DMS114 treated with DMSO at 0.1 percent for 48 hours (cell line): ENCODE results near the gene FTH1.
"Not testable (repeated sequence)": the region's sequence is repeated elsewhere in the genome, so short reads cannot be mapped to it uniquely, and the experiment has no call there.

Source experiments
- DNase-seq: peaks from one replicate; lab custom pipeline; 2025; ENCODE audit not compliant: unreplicated experiment; lab: John Stamatoyannopoulos, UW

Gene FTH1

DNA sequence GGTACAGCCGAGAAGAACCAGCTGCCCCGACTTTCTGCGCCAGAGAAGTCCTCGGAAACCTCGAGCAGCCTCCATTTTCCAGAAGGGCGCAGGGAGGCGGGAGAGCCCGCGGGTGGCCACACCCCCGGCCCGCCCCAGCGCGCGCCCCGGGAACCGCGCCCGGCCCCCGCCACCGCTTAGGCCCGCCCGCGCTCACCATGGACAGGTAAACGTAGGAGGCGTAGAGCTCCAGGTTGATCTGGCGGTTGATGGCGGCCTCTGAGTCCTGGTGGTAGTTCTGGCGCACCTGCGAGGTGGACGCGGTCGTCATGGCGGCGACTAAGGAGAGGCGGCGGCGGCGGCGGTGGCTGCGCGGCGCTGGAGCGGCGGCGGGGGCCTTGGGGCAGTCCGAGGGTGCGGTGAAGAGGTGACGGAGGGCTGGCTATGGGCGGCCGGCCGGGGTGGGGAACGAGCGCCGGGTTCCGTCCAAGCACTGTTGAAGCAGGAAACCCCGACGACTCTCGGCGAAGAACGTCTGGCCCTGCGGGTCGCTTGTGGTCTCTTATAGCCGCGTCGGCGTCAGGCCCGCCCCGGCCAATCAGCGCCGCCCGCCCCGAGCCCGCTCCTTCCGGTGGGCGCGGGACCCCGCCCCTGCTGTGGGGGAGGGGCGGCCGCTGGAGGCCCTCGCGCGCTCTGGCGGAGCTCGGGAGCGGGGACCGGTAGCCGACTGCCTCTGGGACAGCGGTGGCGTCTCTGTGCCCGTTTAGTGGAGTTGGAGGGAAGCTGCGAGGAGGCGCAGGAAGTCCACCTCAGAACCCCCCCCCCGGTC, at the start of gene FTH1:
Gene FTH1 (minus strand): TSS at position 519 of the 808 bp plus-strand sequence. CDS start 209 bp downstream, at position 310.
- peak; percentile 69 for DNase-seq

DNA sequence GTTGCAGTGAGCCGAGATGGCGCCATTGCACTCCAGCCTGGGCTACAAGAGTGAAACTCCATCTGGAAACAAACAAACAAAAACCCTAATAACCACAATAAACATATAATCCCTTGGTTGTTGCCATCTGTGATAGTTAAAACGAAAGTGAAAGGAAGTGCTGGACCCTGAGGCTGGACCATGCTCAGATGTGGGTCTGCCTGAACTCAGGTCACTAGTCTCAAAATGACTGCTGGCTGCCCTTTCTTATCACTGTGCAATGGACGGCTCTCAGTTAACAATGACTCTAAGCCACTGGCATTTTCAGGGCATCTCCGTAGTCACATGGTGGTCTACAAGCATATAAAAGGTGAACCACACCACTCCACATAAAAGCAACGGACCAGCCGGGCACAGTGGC, 48.2 kb upstream of the FTH1 start:
- DNase-seq: no peak

DNA sequence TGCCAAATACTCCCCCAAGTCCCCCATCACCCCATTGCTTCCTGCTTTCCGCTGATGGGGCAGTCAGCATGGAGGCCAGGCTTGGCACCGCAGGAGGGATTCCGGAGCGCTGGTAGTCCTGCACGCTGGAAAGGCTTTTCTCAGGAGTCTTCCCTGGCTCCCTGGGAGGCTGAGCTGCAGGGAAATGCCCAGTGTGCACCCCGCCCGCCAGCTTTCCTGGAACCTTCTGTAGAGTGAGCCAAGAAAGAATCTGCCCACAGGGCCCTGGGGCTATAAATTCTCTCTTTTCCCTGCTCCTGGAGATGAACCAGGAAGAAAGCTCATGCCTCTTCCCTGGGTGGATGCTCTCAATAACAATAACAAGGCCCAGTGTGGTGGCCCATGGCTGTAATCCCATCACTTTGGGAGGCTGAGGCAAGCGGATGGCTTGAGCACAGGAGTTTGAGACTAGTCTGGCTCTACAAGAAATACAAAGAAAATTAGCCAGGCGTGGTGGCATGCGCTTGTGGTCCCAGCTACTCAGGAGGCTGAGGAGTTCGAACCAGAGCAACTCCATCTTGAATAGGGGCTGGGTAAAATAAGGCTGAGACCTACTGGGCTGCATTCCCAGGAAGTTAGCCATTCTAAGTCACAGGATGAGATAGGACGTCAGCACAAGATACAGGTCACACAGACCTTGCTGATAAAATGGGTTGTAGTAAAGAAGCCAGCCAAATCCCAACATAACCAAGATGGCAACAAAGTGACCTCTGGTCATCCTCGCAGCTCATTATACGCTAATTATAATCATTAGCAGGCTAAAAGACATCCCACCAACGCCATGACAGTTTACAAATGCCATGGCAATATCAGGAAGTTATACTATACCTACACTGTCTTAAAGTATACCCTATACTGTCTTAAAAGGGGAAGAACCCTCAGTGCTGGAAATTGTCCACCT, 46.4 kb upstream of the FTH1 start:
- no peak for DNase-seq

DNA sequence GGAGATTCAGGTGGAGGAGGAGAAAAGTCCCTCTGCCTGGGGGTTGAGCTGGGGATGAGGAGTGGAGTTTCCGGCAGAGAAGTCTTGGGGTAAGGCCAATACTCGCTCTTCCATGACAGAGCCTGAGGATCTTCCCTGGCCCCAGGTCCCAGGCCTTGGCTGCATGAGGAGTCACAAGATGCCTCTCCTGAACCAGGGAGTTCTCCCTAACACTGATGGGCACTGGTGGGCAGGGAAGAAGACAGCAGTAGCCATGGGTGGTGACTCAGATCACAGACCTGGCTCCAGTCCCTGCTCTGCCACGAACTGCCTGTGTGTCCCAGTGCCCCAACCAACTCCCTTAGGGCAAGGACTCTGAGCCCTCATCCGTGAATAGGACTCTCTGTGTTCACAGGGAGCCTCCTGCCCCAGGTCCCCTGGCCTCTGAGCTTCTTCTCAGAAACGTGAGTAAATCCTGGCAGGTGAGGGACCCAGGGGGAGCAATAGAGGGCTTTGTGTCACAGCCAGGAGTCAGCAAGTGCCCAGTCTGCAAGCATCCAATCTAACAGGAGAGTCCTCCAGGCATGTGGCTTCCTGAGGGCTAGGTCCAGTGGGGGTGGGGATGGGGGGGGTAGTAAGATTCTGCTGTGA, 45.5 kb upstream of the FTH1 start:
- DNase-seq: no peak

DNA sequence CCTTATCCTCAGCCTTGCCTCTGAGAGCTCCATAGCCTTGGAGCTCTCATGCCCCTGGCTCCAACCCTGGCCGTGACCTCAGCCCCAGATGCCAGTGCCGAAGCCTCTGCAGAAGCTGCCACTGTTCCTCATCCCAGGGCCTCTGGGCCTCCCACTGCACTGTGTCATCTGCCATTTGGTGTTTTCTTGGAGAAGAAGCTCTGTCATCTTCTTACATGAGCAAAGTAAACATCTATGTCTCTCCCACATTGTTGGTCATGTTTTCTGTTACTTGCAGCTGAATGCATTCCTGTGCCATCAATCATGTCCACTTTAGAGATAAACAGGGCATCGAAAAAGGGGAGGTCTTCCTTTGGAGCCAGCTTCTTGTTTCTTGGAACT, 45.0 kb upstream of the FTH1 start:
- DNase-seq: no peak

DNA sequence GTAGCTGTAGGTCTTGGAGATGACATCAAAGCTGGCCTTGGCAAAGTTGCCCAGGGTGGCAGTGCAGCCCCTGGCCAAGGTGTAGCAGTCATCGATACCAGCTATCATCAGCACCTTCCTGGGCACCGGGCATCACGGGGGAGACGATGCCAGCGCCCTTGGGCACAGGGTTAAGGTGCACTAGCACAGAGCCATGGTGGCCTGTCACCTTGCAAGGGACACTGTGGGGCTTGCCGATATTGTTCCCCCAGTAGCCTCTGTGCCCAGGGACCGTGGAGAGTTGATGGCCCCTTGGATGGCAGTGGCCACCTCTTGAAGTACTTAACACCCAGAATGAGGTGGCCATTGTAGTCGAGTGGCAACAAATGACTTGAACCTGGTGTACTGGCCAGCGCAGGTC, 44.4 kb upstream of the FTH1 start:
- DNase-seq: no peak

DNA sequence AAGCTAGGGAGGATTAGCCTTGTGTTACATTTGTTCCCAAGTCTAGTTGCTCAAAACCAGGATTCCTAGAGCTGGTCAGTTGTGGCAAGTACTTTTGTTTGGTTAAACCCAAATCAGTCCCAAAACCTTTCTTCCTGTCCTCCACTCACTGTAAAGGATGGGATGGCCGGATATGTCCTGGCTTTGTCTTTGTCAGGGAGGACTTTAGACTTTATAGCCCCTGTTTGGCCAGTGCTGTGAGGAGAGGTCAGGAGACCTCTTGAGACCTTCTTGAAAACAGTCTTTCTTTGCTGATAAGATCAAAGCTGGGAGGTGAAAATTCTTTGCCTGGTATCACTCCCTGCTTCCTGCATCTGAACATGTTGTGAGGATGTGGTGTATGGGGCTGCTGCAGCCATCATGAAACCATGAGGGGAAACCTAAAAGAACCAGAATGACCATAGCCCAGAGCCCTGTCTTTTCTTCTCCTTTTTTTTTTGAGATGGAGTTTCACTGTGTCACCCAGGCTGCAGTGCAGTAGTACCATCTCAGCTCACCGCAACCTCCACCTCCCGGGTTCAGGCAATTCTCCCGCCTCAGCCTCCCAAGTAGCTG, 43.6 kb upstream of the FTH1 start:
- no peak for DNase-seq

DNA sequence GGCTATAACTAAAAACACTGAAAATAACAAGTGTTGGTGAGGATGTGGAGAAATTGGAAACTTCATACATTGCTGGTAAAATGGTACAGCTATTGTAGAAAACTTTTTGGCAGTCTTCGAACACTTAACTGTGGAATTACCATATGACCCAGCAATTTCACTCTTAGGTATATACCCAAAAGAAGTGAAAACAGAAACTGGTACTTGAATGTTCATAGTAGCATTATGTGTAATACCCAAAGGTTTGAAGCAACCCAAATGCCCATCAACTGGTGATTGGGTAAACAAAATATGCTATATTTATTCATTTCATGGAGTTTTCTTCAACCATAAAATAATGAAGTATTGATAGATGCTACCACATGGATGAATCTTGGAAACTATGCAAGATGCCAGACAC, 40.8 kb upstream of the FTH1 start:
- no peak for DNase-seq

DNA sequence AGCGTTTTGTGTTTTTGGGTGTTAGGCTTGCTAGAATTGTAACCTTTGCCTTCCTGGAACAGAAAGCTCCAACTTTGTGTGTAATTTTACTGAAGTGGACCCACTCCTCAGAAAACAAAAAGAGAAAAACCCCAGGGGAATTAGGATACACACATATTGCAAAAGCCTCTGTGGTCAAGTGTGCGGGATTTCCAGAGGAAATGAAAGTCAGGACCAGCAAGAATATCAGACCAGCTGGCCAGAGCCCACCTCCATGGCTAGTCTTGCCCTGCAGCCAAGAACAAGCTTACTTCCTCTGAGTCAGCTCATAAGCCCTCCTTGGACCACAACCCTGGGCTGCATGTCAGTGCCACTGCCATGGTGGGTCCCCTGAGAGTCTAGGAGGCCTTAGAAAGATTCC, 37.0 kb upstream of the FTH1 start:
- DNase-seq: no peak

DNA sequence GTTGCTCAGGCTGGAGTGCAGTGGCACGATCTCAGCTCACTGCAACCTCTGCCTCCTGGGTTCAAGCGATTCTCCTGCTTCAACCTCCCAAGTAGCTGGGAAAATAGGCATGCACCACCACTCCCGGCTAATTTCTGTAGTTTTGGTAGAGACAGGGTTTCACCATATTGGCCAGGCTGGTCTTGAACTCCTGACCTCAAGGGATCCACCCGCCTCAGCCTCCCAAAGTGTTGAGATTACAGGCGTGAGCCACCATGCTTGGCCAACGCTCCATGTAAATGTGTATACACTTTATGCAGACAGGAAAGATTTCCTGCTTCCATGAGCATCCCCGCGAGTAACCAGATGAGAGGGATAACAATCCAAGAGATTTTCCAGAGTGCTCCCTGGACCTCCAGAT, 34.8 kb upstream of the FTH1 start:
- DNase-seq: not testable (repeated sequence)

DNA sequence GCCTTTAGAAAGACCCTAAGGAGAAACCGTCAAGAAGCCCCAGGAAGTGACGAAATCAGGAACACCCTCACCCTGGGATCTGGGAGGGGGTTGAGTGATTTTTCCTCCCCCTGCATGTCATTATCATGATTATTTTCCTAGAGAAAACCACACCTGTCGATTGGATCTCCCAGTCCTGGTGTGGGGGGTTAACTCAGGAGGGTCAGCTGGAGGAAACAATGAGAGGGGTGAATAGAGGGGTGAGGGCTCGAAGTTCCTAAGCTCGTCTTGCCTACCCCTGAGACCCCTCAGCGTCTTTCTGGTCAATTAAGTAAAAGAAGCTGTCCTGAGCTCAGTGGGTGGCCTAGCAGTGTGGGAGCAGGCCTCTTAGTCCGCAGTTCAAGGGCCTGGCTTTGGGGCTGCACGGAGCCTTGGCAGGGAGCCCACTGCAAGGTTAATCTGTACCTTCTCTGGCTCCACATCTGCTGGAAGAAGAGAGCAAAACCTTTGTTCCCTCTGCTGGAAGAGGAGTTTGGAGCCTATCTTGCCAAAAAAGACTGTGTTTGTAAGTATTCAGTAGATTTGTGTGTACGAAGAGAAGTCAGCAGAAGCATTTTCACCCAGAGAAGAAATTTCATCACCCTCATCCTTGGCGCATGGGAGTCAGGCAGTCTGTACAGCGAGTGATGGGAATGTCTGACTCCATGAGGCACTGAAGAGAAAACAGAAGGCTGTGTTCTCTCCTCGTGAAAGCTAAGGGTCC, 34.2 kb upstream of the FTH1 start:
- no peak for DNase-seq

DNA sequence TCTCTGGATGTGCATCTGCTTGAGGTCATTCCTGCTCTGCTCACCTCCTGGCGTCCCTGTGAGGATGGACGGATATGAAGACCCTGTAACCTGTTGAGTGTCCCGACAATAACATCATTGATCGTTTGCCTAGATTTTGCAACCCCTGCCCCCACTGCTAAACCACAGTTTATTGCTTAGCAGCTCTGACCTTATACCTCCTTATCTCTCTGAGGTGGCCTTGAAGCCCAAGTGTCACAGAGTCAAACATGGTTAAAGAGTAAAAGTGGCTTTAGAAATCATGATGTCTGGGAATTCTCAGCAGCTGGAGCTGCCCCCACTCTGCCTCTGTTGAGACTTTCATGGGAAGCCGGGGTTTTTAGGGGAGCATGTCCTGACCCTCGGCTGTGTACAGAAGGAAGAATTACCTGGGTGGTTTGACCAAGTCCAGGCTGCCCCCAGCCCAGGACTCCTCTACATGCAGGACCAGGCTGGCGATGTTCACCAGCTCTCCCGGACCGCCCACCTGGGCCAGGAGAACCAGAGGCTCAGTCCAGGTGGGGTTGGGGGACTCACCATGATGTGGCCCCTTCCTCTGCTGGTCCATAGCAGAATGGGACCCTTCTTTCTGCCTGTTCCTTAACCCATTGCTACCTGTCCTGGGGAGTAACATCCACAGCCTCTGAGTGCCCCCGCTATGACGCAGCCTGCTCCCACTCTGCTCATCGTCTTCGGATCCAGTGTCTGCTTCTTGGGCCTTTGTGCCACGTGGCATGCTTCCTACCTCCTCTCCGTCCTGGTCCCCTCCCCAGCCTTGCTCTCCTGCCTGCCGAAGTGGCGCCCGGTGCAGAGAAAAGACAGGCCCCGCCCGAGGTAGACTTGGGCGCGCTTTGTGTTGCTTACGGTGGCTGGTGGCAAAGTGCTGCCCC, 33.4 kb upstream of the FTH1 start:
- DNase-seq: no peak

DNA sequence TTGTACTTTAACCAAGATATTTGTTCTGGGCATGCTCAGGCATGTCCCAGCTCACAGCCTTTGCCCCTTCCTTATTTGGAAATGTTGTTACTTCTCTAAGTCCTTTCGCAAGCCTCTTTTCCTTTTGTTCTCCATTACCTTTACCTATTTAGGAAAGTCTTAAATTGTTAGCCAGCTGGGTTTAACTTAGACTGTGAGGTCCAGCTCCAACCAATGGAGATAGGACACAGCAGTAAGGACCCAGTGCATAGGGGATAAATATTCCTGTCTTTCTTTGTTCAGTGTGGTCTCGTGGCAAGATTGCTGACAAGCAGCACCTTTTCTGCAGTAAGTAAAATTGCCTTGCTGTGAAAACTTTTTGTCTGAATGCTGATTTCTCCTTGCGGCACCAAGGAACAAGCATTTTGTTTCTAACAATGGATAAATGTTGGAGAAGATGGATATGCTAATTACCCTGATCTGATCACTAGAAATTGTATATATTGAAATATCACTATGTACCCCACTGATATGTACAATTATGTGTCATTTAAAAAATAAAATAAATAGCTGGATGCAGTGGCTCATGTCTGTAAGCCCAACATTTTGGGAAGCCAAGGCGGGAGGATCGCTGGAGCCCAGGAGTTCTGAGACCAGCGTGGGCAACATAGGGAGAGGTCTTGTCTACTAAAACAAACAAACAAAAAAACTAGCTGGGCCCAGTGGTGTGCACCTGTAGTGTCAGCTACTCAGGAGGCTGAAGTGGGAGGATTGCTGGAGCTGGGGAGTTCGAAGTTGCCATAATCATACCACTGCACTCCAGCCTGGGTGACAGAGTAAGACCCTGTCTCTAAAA, 31.9 kb upstream of the FTH1 start:
- DNase-seq: no peak

DNA sequence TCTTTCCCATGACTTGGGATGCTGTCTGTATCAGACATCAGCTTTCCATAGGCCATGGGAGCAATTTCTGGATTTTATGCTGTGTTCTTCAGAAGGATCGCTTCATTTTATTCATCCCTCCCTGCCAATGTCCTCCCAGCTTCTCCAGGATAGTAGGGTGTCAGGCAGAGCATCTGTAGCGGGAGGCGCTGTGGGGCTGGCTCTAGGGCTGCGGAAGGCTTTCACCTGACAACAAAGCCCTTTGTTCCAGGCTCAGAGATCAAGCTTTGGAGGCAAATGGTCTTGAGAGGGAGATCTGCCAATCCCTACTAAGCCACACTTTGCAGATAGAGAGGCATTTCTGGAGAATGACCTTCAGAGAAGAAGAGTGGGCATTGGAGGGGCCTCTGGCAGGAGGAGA, 29.5 kb upstream of the FTH1 start:
- DNase-seq: no peak

DNA sequence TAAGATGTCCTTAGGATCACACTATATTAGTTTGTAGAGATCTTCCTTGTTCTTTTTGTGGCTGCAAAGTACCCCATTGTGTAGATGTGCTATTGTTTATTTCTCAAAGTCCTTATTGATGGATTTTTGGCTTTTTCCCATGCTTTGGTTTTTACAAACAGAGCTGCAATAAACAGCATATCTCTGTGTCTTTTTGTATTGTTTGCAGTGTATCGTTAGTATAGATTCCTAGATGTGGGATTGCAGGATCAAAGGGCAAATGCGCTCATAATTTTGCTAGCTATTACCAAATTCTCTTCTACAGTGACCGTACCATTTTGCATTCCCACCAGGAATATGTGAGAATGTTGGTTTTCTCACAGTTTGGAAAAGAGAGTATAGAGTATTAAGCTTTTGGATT, 27.5 kb upstream of the FTH1 start:
- DNase-seq: no peak

DNA sequence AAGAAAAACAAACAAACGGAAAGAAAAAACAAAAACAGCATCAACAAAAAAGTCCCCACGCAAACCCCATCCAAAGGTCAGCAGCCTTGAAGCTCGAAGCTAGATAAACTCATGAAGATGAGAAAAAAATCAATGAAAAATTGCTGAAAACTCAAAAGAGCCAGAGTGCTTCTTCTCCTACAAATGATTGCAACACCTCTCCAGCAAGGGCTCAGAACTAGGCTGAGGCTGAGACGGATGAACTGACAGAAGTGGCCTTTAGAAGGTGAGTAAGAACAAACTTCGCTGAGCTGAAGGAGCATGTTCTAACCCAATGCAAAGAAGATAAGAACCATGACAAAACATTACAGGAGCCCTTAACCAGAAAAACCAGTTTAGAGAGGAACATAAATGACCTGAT, 18.4 kb upstream of the FTH1 start:
- DNase-seq: no peak

DNA sequence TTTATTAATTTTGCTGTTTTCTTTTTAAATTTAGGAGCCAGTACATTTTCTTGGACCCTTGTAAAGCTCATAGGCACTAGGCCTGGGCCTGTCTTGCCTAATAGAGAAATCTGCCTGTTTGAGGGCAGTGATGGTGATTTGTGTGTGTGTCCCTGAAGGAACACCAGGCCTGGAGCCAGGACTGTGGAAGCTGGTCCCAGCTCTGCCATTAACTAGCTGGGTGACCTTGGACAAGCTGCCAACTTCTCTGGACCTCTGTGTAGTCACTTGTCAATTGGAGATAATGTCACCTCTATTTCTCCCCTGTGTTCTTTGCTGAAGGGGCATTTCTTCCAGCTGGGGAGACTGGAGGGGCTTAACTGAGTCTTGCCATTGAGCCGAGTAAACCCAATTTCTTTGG, 16.0 kb upstream of the FTH1 start:
- DNase-seq: no peak

DNA sequence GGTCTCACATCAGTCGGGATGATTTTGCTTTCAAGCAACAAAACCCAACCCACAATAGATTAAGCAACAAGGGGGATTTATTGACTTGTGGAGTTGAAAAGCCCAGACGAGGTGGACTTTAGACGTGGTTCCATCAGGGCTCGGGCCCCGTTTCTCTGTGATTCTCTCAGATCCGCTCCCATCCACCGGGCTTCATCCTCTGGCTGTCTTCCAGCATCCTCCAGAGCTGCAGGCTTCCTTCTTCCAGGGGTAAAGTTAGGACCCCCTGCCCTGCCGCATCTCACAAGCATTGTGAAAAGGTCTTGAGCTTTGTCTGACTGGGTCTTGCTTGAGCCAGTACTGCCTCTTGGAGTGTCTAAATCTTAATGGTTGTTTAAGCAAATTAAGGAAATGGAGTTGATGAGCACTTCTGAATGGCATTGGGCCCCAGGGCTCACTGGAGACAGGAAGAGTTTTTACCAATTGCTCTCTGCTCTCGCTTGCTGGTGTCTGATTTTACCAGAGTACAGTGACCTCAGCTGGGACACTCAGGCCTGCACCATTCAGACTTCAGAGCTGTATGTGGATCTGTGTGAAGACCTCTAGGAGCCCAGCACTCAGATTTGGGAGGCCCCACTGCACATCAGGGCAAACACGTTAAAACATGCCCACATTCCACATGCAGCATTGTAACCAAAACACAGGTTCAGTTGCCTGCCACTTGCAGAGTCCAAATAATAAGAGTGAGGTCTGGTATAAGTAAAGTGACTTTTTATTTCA, 13.5 kb upstream of the FTH1 start:
- no peak for DNase-seq
